CD4-positive, CD25-positive, alpha-beta regulatory T cell (primary cell): ENCODE data around the gene OAS1. TPM values are rescaled to one million over a fixed set of nuclear protein-coding genes. Genes with fewer than 3 reads are reported as not detected.
"Not testable (repeated sequence)": the region's sequence is repeated elsewhere in the genome, so short reads cannot be mapped to it uniquely, and the experiment has no call there.

Experiments used
- ATAC-seq, 2 donors: fragments of 150-1000 bp; cut with Tn5 transposase; one replicate each; pipeline ENCODE4 v1.10.0; 2021; ENCODE audit warnings: low read depth in 2 of 2, moderate number of reproducible peaks in 2 of 2, moderate library complexity in 1 of 2
- DNase-seq, 3 donors: peaks; one replicate each; pipeline versions ENCODE4 v3.0.0 to v3.0.0-alpha.2; 2012 to 2022; ENCODE audit warnings: mixed read lengths in 1 of 3
- H3K27ac ChIP-seq: one replicate; pipeline ENCODE4 v1.7.0; 2013; ENCODE audit warnings: mild to moderate bottlenecking, low read length; ENCODE audit not compliant: insufficient read depth, poor library complexity, severe bottlenecking
- H3K27me3 ChIP-seq: one replicate; pipeline ENCODE4 v1.7.0; 2013; ENCODE audit warnings: low read length; ENCODE audit not compliant: control insufficient read depth, insufficient read depth
- H3K36me3 ChIP-seq: one replicate; pipeline ENCODE4 v1.7.0; 2013; ENCODE audit warnings: mild to moderate bottlenecking, low read length, moderate library complexity; ENCODE audit not compliant: control insufficient read depth, insufficient read depth
- H3K4me1 ChIP-seq: 2 replicates; pipeline ENCODE4 v1.7.0; 2013; ENCODE audit warnings: mild to moderate bottlenecking, low read length; ENCODE audit not compliant: insufficient read depth, control insufficient read depth, poor library complexity, severe bottlenecking
- H3K4me3 ChIP-seq: one replicate; pipeline ENCODE4 v1.7.0; 2013; ENCODE audit warnings: low read depth, mild to moderate bottlenecking, low read length, moderate library complexity
- H3K9me3 ChIP-seq, 2 experiments: 1 replicate in 1 of 2; 2 replicates in 1 of 2; pipeline ENCODE4 v1.7.0; 2013; ENCODE audit warnings: low read length in 2 of 2, mild to moderate bottlenecking in 1 of 2, moderate library complexity in 1 of 2; ENCODE audit not compliant: control insufficient read depth in 2 of 2
- H3K27ac Mint-ChIP-seq, 3 donors: one replicate each; pipeline ENCODE4 v1.8.0; 2020 to 2022; ENCODE audit warnings: mild to moderate bottlenecking in 3 of 3, mixed read lengths in 3 of 3, moderate library complexity in 2 of 3
- H3K27me3 Mint-ChIP-seq: one replicate; pipeline ENCODE4 v1.8.0; 2022; ENCODE audit warnings: mild to moderate bottlenecking, mixed read lengths
- H3K36me3 Mint-ChIP-seq: one replicate; pipeline ENCODE4 v1.8.0; 2020; ENCODE audit warnings: mixed read lengths
- H3K4me1 Mint-ChIP-seq, 4 donors: one replicate each; pipeline ENCODE4 v1.8.0; 2020 to 2022; ENCODE audit warnings: mixed read lengths in 4 of 4, mild to moderate bottlenecking in 1 of 4
- H3K4me3 Mint-ChIP-seq, 4 donors: one replicate each; pipeline ENCODE4 v1.8.0; 2020 to 2022; ENCODE audit warnings: mild to moderate bottlenecking in 4 of 4, mixed read lengths in 4 of 4, moderate library complexity in 3 of 4
- H3K9me3 Mint-ChIP-seq, 7 donors: one replicate each; pipeline ENCODE4 v1.8.0; 2020 to 2022; ENCODE audit warnings: mixed read lengths in 7 of 7, mild to moderate bottlenecking in 3 of 7, moderate library complexity in 2 of 7
- polyA plus RNA-seq, 4 donors: library from polyadenylated mRNA; unstranded; fragments of 300-500 nt; fragmentation: Illumina TruSeq; gene quantifications; one replicate each; pipeline ENCODE4 v1.2.3, GENCODE V29; 2021
- total RNA-seq: library from RNA; stranded (reverse); gene quantifications from one replicate; pipeline ENCODE4 v1.2.3, GENCODE V29; 2022

The OAS1 gene
- total and polyA plus RNA-seq, 5 donors from 2014 or later, result 44.2 to 115 (median 111) TPM

DNA sequence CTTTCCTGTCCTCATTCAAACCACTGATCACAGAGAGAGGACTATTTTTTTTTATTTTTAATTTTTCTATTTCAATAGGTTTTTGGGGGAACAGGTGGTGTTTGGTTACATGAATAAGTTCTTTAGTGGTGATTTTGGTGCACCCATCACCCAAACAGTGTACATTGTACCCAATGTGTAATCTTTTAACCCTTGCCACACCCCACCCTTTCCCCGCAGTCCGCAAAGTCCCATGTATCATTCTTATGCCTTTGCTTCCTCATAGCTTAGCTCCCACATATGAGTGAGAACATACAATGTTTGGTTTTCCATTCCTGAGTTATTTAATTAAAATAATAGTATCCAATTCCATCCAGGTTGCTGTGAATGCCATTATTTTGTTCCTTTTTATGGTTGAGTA, 7.1 kb downstream of the OAS1 start:
- H3K27ac ChIP-seq, H3K27ac Mint-ChIP-seq, H3K27me3 Mint-ChIP-seq, ATAC-seq, H3K4me3 ChIP-seq, DNase-seq, H3K4me3 Mint-ChIP-seq, H3K27me3 ChIP-seq: not testable (repeated sequence)
- peaks cover 27% of the 10 kb centered on the region for H3K4me1 ChIP-seq
- peaks cover 12 to 13% of the 10 kb centered on the region in 2 experiments for H3K9me3 ChIP-seq
- Mint-ChIP-seq H3K4me1 (peaks cover 26 to 60% (median 54%) of the 10 kb centered on the region in 4 donors), H3K36me3 (peaks cover 77% of the 10 kb centered on the region), H3K9me3 (peaks cover 0 to 20% (median 15%) of the 10 kb centered on the region in 7 donors)
- H3K36me3 ChIP-seq, result peaks cover 59% of the 10 kb centered on the region

DNA sequence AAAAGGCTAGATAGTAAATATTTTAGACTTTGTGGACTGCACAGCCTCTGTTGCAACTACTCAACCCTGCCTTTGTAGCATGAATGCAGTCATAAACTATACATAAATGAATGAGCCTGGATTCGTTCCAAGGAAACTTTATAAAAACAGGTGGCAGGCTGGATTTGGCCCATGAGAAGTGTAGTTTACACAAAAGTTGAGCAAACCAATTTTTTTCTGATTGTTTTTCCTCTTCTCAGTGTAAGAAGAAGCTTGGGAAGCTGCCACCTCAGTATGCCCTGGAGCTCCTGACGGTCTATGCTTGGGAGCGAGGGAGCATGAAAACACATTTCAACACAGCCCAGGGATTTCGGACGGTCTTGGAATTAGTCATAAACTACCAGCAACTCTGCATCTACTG, 9.5 kb downstream of the OAS1 start:
- no peak overlapping the region for H3K4me3 ChIP-seq
- Mint-ChIP-seq H3K4me3 (no peak overlapping the region), H3K4me1 (peaks cover 20 to 39% (median 35%) of the 10 kb centered on the region in 4 donors), H3K9me3 (peaks cover 0 to 18% (median 15%) of the 10 kb centered on the region in 7 donors), H3K27ac (no peak overlapping the region), H3K36me3 (peaks cover 87% of the 10 kb centered on the region), H3K27me3 (no peaks in the 10 kb centered on the region)
- H3K36me3 ChIP-seq, result peaks cover 76% of the 10 kb centered on the region
- no peaks in the 10 kb centered on the region for H3K27me3 ChIP-seq
- ATAC-seq (no peak), DNase-seq (no peak)
- peaks cover 12 to 13% of the 10 kb centered on the region in 2 experiments for H3K9me3 ChIP-seq
- no peak overlapping the region for H3K27ac ChIP-seq
- peaks cover 4% of the 10 kb centered on the region for H3K4me1 ChIP-seq

DNA sequence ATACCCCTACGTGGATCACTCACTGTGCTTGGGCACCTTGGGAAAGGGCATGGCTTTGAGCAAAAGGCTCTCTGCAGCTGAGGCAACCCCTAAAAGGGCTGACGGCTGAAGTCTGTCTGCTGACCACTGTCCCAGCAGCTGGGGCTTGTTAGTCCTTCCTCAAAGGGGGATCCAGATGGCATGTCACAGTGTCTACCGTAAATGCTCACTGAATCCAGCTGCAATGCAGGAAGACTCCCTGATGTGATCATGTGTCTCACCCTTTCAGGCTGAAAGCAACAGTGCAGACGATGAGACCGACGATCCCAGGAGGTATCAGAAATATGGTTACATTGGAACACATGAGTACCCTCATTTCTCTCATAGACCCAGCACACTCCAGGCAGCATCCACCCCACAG, 12.4 kb downstream of the OAS1 start:
- H3K36me3 Mint-ChIP-seq, result peaks cover 85% of the 10 kb centered on the region
- H3K27ac Mint-ChIP-seq, result peak overlapping the region in 1 of 3 donors; percentile 61
- no peak for ATAC-seq
- DNase-seq, result no peak
- H3K36me3 ChIP-seq, result peaks cover 63% of the 10 kb centered on the region
- no peak overlapping the region for H3K4me3 ChIP-seq
- H3K9me3 Mint-ChIP-seq, result peaks cover 0 to 9% (median 3%) of the 10 kb centered on the region in 7 donors
- no peak overlapping the region for H3K27ac ChIP-seq
- no peaks in the 10 kb centered on the region for H3K4me1 ChIP-seq
- no peaks in the 10 kb centered on the region for H3K27me3 Mint-ChIP-seq
- peaks cover 11 to 24% (median 17%) of the 10 kb centered on the region in 4 donors for H3K4me1 Mint-ChIP-seq
- no peak overlapping the region for H3K4me3 Mint-ChIP-seq
- no peaks in the 10 kb centered on the region for H3K9me3 ChIP-seq
- no peaks in the 10 kb centered on the region for H3K27me3 ChIP-seq

DNA sequence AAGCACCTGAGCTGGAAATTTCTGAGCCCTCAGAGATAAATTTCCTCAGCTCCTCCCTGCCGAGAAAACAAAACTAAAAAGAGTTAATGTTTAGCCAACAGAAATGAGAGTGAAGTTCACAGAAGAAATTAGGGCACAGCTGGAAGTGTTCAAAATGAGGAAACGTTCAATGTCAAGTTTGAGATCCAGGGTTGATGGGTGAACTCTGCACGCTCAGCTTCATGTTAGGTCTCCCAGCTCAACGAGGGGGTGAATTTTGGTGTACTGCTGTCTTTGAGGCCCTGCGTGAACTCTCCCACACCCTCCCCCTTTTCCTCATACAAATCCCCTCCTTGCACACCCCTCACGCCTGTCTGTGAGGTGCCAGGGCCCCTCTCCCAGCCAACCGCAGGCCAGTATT, 18.2 kb downstream of the OAS1 start:
- Histone ChIP-seq H3K27me3 (no peaks in the 10 kb centered on the region), H3K4me3 (no peak overlapping the region), H3K4me1 (no peaks in the 10 kb centered on the region), H3K36me3 (peaks cover 33% of the 10 kb centered on the region), H3K9me3 (peaks cover 0 to 3% of the 10 kb centered on the region in 2 experiments), H3K27ac (no peak overlapping the region)
- Mint-ChIP-seq H3K27ac (no peak overlapping the region), H3K27me3 (no peaks in the 10 kb centered on the region), H3K4me1 (peaks cover 5 to 7% (median 6%) of the 10 kb centered on the region in 4 donors), H3K9me3 (peaks cover 0 to 4% (median 0%) of the 10 kb centered on the region in 7 donors), H3K4me3 (no peak overlapping the region), H3K36me3 (peaks cover 63% of the 10 kb centered on the region)
- no peak for ATAC-seq
- no peak for DNase-seq

DNA sequence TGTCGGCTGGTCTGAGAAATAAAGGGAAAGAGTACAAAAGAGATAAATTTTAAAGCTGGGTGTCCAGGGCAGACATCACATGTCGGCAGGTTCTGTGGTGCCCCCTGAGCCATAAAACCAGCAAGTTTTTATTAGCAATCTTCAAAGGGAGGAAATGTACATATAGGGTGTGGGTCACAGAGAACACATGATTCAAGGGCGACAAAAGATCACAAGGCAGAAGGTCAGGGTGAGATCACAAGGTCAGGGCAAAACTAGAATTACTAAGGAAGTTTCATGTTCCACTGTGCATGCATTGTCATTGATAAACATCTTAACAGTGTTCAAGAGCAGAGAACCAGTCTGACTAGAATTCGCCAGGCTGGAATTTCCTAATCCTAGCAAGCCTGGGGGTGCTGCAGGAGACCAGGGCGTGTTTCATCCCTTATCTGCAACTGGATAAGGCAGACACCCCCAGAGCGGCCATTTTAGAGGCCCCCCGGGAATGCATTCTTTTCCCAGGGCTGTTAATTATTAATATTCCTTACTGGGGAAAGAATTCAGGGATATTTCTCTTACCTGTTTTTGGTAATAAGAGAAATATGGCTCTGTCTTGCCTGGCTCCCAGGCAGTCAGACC, 19.8 kb downstream of the OAS1 start:
- DNase-seq, result peak in 1 of 3 donors; percentile 33
- peaks cover 62% of the 10 kb centered on the region for H3K36me3 Mint-ChIP-seq
- H3K4me3 ChIP-seq, H3K4me1 ChIP-seq, H3K9me3 Mint-ChIP-seq, H3K4me3 Mint-ChIP-seq, H3K27me3 Mint-ChIP-seq, H3K4me1 Mint-ChIP-seq, H3K27ac ChIP-seq, H3K27me3 ChIP-seq, ATAC-seq, H3K9me3 ChIP-seq, H3K27ac Mint-ChIP-seq: not testable (repeated sequence)
- peaks cover 19% of the 10 kb centered on the region for H3K36me3 ChIP-seq

DNA sequence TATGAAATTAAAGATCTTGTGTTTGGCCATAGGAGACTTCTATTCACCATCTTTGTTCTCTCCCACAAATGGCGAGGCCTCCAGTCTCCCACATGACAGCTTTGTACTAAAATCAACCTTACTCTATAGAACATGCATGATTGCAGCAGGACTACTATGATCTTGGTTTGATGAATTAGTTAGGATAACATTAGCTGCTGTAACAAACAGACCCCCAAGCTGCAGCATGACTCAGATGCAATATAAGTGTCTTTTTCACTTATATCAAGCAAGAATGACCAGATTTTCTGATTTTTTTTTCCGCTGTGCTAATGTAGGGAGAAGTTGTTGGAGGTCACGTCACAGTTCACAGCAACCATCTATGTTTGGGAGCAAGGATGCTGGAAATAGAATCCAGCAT, 20.7 kb downstream of the OAS1 start:
- DNase-seq (no peak), ATAC-seq (no peak)
- Mint-ChIP-seq H3K9me3 (peaks cover 0 to 4% (median 0%) of the 10 kb centered on the region in 7 donors), H3K4me1 (peaks cover 3 to 5% (median 5%) of the 10 kb centered on the region in 4 donors), H3K27ac (no peak overlapping the region), H3K4me3 (no peak overlapping the region), H3K36me3 (peaks cover 55% of the 10 kb centered on the region), H3K27me3 (no peaks in the 10 kb centered on the region)
- Histone ChIP-seq H3K4me3 (no peak overlapping the region), H3K27me3 (no peaks in the 10 kb centered on the region), H3K27ac (no peak overlapping the region), H3K36me3 (peaks cover 13% of the 10 kb centered on the region), H3K9me3 (peaks cover 0 to 3% of the 10 kb centered on the region in 2 experiments), H3K4me1 (no peaks in the 10 kb centered on the region)

DNA sequence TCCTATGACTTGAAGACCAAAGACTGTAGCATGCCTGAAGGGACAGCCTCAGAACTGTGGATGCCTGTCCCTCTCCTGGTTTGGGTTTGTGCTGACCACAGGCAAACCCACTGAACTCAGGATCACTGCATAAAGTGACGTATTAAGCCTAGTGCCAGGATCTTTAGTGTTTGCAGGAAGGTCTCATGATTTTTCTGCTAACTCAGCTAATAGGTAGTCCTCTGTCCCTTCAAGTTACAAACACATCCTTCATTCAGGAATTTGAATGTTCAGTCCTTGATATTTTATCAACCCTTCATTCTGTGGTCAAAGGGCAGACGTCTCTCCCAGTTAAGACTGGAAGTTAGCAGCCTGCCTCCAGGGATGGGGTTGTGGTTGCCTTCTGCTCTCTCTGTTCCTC, 21.2 kb downstream of the OAS1 start:
- peaks cover 0 to 4% (median 0%) of the 10 kb centered on the region in 7 donors for H3K9me3 Mint-ChIP-seq
- H3K36me3 Mint-ChIP-seq, result peaks cover 50% of the 10 kb centered on the region
- no peak for ATAC-seq

DNA sequence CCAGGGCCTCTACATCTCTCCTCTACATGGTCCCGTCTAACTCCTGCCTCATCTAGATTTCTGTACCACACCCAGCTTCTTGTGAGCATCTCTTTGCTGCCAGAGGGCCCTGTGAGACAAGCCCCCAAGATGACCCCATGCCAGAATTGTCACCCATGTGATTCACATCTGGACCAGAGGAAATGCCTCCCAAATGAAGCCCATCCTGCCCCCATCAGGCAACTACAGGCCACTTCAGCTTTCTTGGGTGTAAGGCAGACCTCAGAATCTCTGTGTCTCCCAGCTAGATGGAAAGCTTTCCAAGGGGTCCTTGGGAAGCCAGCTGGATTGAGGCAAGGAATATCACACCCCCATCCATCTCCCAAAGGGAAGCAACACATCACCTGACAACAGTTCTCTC, 22.2 kb downstream of the OAS1 start:
- no peak overlapping the region for H3K27ac ChIP-seq
- H3K27me3 Mint-ChIP-seq, result no peaks in the 10 kb centered on the region
- H3K27me3 ChIP-seq, result no peaks in the 10 kb centered on the region
- peaks cover 12% of the 10 kb centered on the region for H3K36me3 ChIP-seq
- H3K4me3 ChIP-seq, result no peak overlapping the region
- peaks cover 0 to 4% (median 0%) of the 10 kb centered on the region in 7 donors for H3K9me3 Mint-ChIP-seq
- H3K9me3 ChIP-seq, result peaks cover 0 to 3% of the 10 kb centered on the region in 2 experiments
- no peak overlapping the region for H3K27ac Mint-ChIP-seq
- DNase-seq (no peak), ATAC-seq (no peak)
- no peaks in the 10 kb centered on the region for H3K4me1 ChIP-seq
- peaks cover 3 to 5% (median 4%) of the 10 kb centered on the region in 4 donors for H3K4me1 Mint-ChIP-seq
- H3K36me3 Mint-ChIP-seq, result peaks cover 42% of the 10 kb centered on the region
- no peak overlapping the region for H3K4me3 Mint-ChIP-seq

More for the DNA sequence above, 21.2 kb downstream of the OAS1 start:
- H3K9me3 ChIP-seq, result peaks cover 0 to 3% of the 10 kb centered on the region in 2 experiments
- H3K4me1 ChIP-seq, result no peaks in the 10 kb centered on the region
- H3K27me3 Mint-ChIP-seq, result no peaks in the 10 kb centered on the region
- no peak overlapping the region for H3K4me3 Mint-ChIP-seq
- no peak overlapping the region for H3K27ac ChIP-seq
- peaks cover 3 to 5% (median 4%) of the 10 kb centered on the region in 4 donors for H3K4me1 Mint-ChIP-seq
- no peaks in the 10 kb centered on the region for H3K27me3 ChIP-seq
- peaks cover 13% of the 10 kb centered on the region for H3K36me3 ChIP-seq
- DNase-seq, result no peak
- H3K4me3 ChIP-seq, result no peak overlapping the region
- H3K27ac Mint-ChIP-seq, result no peak overlapping the region
